ENCODE measurements around the gene TMEM17.

DNA sequence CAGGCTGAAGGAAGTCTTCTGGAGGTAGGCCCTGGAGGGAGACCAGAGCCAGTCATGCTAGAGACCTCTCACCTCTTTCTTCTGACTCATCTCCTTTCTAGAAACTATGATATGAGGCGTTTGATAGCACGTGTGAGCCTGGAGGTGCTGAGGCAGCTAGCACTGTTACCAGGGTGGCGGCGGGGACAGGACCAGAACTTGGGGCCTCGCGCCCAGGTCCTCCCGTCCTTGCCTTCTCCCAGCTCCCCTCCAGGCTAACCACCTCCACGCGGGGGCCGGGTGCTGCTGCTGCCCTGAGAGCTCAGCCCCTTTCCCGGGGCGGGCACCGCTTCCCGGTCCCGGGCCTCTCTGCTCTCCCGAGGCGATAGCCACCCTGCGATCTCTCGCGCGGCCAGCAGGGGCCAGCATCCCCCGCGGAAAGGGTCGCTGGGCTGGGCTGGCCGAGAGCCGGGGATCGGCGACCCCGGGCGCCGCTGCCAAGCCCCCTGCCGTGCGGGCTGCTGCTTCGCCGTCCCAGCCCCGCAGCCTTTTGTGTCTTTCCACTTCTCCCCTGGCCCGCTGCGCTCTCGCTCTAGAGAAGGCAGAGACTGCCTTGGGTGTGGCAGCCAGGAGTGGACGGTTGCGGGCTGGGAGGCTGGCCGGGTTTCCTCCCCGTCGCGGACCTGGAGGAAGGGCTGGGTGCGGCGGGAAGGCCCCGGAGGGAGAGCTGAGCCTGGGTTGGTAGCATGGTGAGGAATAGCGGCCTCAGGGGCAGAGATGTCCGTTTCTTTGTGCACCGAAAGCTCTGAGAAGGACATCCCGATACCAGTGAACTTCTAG lies 49.1 kb downstream of the TMEM17 start:
- TF ChIP-seq, protein P1, sequence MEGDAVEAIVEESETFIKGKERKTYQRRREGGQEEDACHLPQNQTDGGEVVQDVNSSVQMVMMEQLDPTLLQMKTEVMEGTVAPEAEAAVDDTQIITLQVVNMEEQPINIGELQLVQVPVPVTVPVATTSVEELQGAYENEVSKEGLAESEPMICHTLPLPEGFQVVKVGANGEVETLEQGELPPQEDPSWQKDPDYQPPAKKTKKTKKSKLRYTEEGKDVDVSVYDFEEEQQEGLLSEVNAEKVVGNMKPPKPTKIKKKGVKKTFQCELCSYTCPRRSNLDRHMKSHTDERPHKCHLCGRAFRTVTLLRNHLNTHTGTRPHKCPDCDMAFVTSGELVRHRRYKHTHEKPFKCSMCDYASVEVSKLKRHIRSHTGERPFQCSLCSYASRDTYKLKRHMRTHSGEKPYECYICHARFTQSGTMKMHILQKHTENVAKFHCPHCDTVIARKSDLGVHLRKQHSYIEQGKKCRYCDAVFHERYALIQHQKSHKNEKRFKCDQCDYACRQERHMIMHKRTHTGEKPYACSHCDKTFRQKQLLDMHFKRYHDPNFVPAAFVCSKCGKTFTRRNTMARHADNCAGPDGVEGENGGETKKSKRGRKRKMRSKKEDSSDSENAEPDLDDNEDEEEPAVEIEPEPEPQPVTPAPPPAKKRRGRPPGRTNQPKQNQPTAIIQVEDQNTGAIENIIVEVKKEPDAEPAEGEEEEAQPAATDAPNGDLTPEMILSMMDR (IDR thresholded peaks at IDR 0.05; ENCODE audit: borderline replicate concordance, extremely low read depth, low read length, poor library complexity, severe bottlenecking), result peak; percentile 87
- peak; percentile 68 for TF ChIP-seq EZH2 (IDR thresholded peaks at IDR 0.05; ENCODE audit: borderline replicate concordance, low read depth, low read length, severe bottlenecking)
